GM06990 (cell line): ENCODE measurements around the gene CAMTA1.
A peak's percentile ranks its signal among the peaks of the same experiment; 100 is the strongest.

Experiments used
- DNase-seq: peaks from one replicate; pipeline ENCODE4 v3.0.0-alpha.2; 2011; ENCODE audit not compliant: insufficient read length; ENCODE audit errors: extremely low read depth
- H3K27me3 ChIP-seq: replicated peaks from 2 replicates; pipeline ENCODE4 v1.6.0; 2011; ENCODE audit warnings: low read length; ENCODE audit not compliant: control insufficient read depth, insufficient read depth
- H3K36me3 ChIP-seq: 2 replicates; pipeline ENCODE4 v1.5.1; 2011; ENCODE audit warnings: low read length; ENCODE audit not compliant: control insufficient read depth, insufficient read depth
- H3K4me3 ChIP-seq: replicated peaks from 2 replicates; pipeline ENCODE4 v1.5.1; 2011; ENCODE audit warnings: low read depth, mild to moderate bottlenecking, control low read depth, low read length
- CTCF ChIP-seq: IDR thresholded peaks from 2 replicates; pipeline ENCODE4 v1.5.1; 2011; ENCODE audit warnings: low read length, control low read depth, mild to moderate bottlenecking, inconsistent platforms; ENCODE audit not compliant: insufficient read depth, poor library complexity, severe bottlenecking

Gene CAMTA1

GRCh38 chr1:7459914-7460313 is 674.7 kb downstream of the CAMTA1 start:
- Histone ChIP-seq H3K27me3 (peaks cover 2% of the 10 kb centered on the region; the same call in 1 of the 2 replicates), H3K4me3 (no peak overlapping the region), H3K36me3 (no peaks in the 10 kb centered on the region)
- DNase-seq, result no peak
- no peak for TF ChIP-seq CTCF

- Histone ChIP-seq H3K27me3 (peaks cover 2% of the 10 kb centered on the region; the same call in 1 of the 2 replicates), H3K36me3 (no peaks in the 10 kb centered on the region), H3K4me3 (no peak overlapping the region)
- TF ChIP-seq CTCF, result peak; percentile 16
- DNase-seq, result no peak
These were observed 675.6 kb downstream of the CAMTA1 start for GRCh38 chr1:7460807-7461206.

GRCh38 chr1:7462617-7463016 is 677.4 kb downstream of the CAMTA1 start:
- peaks cover 2% of the 10 kb centered on the region; the same call in 1 of the 2 replicates for H3K27me3 ChIP-seq
- TF ChIP-seq CTCF, result no peak
- H3K36me3 ChIP-seq, result no peaks in the 10 kb centered on the region
- no peak overlapping the region for H3K4me3 ChIP-seq
- no peak for DNase-seq

GRCh38 chr1:7463526-7463925 is 678.3 kb downstream of the CAMTA1 start:
- H3K27me3 ChIP-seq, result no peaks in the 10 kb centered on the region; the same call in 1 of the 2 replicates
- no peak for DNase-seq

GRCh38 chr1:7464736-7465135 is 679.5 kb downstream of the CAMTA1 start:
- H3K4me3 ChIP-seq, result no peak overlapping the region
- H3K27me3 ChIP-seq, result no peaks in the 10 kb centered on the region; the same call in 1 of the 2 replicates
- no peak for DNase-seq
- TF ChIP-seq CTCF, result no peak
- H3K36me3 ChIP-seq, result no peaks in the 10 kb centered on the region

More at GRCh38 chr1:7463526-7463925, 678.3 kb downstream of the CAMTA1 start:
- no peak overlapping the region for H3K4me3 ChIP-seq
- H3K36me3 ChIP-seq, result no peaks in the 10 kb centered on the region
- no peak for TF ChIP-seq CTCF
